GM06990 (cell line): Measurements from ENCODE around the gene NRXN2.

ENCODE experiments used
- DNase-seq: peaks from one replicate; pipeline ENCODE4 v3.0.0-alpha.2; 2011; ENCODE audit not compliant: insufficient read length; ENCODE audit errors: extremely low read depth
- H3K27me3 ChIP-seq: replicated peaks from 2 replicates; pipeline ENCODE4 v1.6.0; 2011; ENCODE audit warnings: low read length; ENCODE audit not compliant: control insufficient read depth, insufficient read depth
- H3K36me3 ChIP-seq: 2 replicates; pipeline ENCODE4 v1.5.1; 2011; ENCODE audit warnings: low read length; ENCODE audit not compliant: control insufficient read depth, insufficient read depth
- H3K4me3 ChIP-seq: replicated peaks from 2 replicates; pipeline ENCODE4 v1.5.1; 2011; ENCODE audit warnings: low read depth, mild to moderate bottlenecking, control low read depth, low read length
- TF ChIP-seq, protein P1 (sequence below): IDR thresholded peaks from 2 replicates; pipeline ENCODE4 v1.5.1; 2011; ENCODE audit warnings: low read length, control low read depth, mild to moderate bottlenecking, inconsistent platforms; ENCODE audit not compliant: insufficient read depth, poor library complexity, severe bottlenecking

NRXN2 gene

DNA sequence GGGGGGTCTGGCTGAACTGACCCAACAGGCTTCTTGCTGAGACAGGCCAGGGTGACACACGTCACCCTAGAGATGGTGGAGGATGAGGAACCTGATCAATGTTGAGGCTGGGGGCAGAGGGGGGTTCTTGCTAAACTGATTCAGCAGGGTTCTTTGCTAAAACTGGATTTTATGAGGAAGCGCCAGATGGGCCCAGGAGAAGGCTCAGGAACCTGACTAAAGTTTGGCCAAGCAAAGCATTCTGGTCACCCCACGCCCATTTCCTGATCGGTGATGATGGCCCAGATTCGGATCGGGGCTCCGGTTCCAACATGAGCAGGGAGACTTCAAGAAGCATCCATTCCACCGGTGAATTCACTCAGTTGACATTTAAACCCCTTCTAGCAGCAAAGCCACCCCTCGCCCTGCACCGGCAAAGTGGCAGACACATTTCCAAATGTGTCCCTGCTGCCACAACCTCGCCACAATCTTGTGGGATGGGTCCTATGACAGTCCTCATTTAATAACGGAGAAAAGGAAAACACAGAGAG, 166.2 kb downstream of the NRXN2 start:
- no peak for DNase-seq
- Histone ChIP-seq H3K27me3 (peaks cover 2% of the 10 kb centered on the region; the same call in 1 of the 2 replicates), H3K4me3 (no peak overlapping the region), H3K36me3 (no peaks in the 10 kb centered on the region)
- TF ChIP-seq, protein P1, sequence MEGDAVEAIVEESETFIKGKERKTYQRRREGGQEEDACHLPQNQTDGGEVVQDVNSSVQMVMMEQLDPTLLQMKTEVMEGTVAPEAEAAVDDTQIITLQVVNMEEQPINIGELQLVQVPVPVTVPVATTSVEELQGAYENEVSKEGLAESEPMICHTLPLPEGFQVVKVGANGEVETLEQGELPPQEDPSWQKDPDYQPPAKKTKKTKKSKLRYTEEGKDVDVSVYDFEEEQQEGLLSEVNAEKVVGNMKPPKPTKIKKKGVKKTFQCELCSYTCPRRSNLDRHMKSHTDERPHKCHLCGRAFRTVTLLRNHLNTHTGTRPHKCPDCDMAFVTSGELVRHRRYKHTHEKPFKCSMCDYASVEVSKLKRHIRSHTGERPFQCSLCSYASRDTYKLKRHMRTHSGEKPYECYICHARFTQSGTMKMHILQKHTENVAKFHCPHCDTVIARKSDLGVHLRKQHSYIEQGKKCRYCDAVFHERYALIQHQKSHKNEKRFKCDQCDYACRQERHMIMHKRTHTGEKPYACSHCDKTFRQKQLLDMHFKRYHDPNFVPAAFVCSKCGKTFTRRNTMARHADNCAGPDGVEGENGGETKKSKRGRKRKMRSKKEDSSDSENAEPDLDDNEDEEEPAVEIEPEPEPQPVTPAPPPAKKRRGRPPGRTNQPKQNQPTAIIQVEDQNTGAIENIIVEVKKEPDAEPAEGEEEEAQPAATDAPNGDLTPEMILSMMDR = no peak
